IMR-90 (cell line): ENCODE results near the gene TAS2R50.

Experiments used
- BHLHE40 ChIP-seq: fragments of 150-350 bp; IDR thresholded peaks from 2 replicates; pipeline ENCODE4 v1.6.1; 2016; ENCODE audit warnings: mild to moderate bottlenecking, low read depth, low read length
- CEBPB ChIP-seq: IDR thresholded peaks from 2 replicates; pipeline ENCODE4 v1.6.1; 2012; ENCODE audit warnings: low read depth, low read length, improper control_type of control experiment
- CTCF ChIP-seq: conservative IDR thresholded peaks from 2 replicates; pipeline ENCODE4 v1.5.1; 2012; ENCODE audit warnings: mild to moderate bottlenecking, low read depth, low read length, improper control_type of control experiment
- FOS ChIP-seq: fragments of 150-350 bp; IDR thresholded peaks from 2 replicates; pipeline ENCODE4 v1.6.1; 2016; ENCODE audit warnings: low read depth, low read length
- MAFK ChIP-seq: IDR thresholded peaks from 2 replicates; pipeline ENCODE4 v1.6.1; 2012; ENCODE audit warnings: low read depth, low read length, improper control_type of control experiment
- MXI1 ChIP-seq: IDR thresholded peaks from 2 replicates; pipeline ENCODE4 v1.6.1; 2012; ENCODE audit warnings: low read depth, mild to moderate bottlenecking, low read length, moderate library complexity, borderline replicate concordance
- POLR2A ChIP-seq: IDR thresholded peaks from 2 replicates; pipeline ENCODE4 v1.6.1; 2012; ENCODE audit warnings: mild to moderate bottlenecking, low read depth, low read length
- RAD21 ChIP-seq: IDR thresholded peaks from 2 replicates; pipeline ENCODE4 v1.6.1; 2012; ENCODE audit warnings: low read length, improper control_type of control experiment
- RCOR1 ChIP-seq: IDR thresholded peaks from 2 replicates; pipeline ENCODE4 v1.6.1; 2012; ENCODE audit warnings: mild to moderate bottlenecking, low read length, improper control_type of control experiment; ENCODE audit not compliant: insufficient replicate concordance
- RFX5 ChIP-seq: IDR thresholded peaks from 2 replicates; pipeline ENCODE4 v1.8.0; 2012; ENCODE audit warnings: low read depth, mild to moderate bottlenecking, low read length, moderate library complexity
- SMC3 ChIP-seq: fragments of 150-350 bp; IDR thresholded peaks from 2 replicates; pipeline ENCODE4 v1.6.1; 2016; ENCODE audit warnings: low read depth, mild to moderate bottlenecking, antibody characterized with exemption, low read length, moderate library complexity
- USF2 ChIP-seq: fragments of 150-350 bp; IDR thresholded peaks from 2 replicates; pipeline ENCODE4 v1.6.1; 2017; ENCODE audit warnings: mild to moderate bottlenecking, antibody characterized with exemption, low read length, low read depth

- TF ChIP-seq CTCF (no peak), POLR2A (no peak), USF2 (no peak), BHLHE40 (no peak), FOS (no peak), RAD21 (no peak), MAFK (no peak), RCOR1 (no peak), MXI1 (no peak), RFX5 (no peak), CEBPB (no peak), SMC3 (no peak)
Measured at GRCh38 chr12:11007608-11008007, 20.9 kb upstream of the TAS2R50 start.
